Measurements from ENCODE around the gene OAS3. TPM values are rescaled to one million over a fixed set of nuclear protein-coding genes. Genes with fewer than 3 reads are reported as not detected.

The OAS3 gene
- total RNA-seq, 1 experiment from 2014 or later: 1.2 TPM

GRCh38 chr12:112928978-112929377 is 9.3 kb upstream of the OAS3 start (continued):
- TF ChIP-seq ZNF423 (CRISPR knock-in tag; IDR thresholded peaks at IDR 0.05) (no peak), E2F5 (CRISPR knock-in tag; IDR thresholded peaks at IDR 0.05) (no peak)

- TF ChIP-seq GTF2I (CRISPR knock-in tag; conservative IDR thresholded peaks at IDR 0.05) (no peak), NR1H2 (CRISPR knock-in tag; IDR thresholded peaks at IDR 0.05) (no peak), ESRRA (CRISPR knock-in tag; IDR thresholded peaks at IDR 0.05; ENCODE audit: borderline replicate concordance) (no peak), EMX1 (CRISPR knock-in tag; IDR thresholded peaks at IDR 0.05) (no peak), ETV6 (CRISPR knock-in tag; IDR thresholded peaks at IDR 0.05) (no peak), JUN (CRISPR knock-in tag; IDR thresholded peaks at IDR 0.05) (no peak), PRRX2 (CRISPR knock-in tag; IDR thresholded peaks at IDR 0.05) (no peak), USF1 (CRISPR knock-in tag; IDR thresholded peaks at IDR 0.05) (no peak), CTCF (IDR thresholded peaks at IDR 0.05) (no peak), MLX (CRISPR knock-in tag; IDR thresholded peaks at IDR 0.05) (no peak), OVOL2 (CRISPR knock-in tag; IDR thresholded peaks at IDR 0.05; ENCODE audit: borderline replicate concordance) (no peak)
- POLR2A ChIA-PET: no interaction called here
- H3K4me1 Mint-ChIP-seq: peaks cover 9% of the 10 kb centered on the region
- peaks cover 25% of the 10 kb centered on the region for H3K9me3 Mint-ChIP-seq
- no peak overlapping the region for H3K27ac Mint-ChIP-seq
- no peak overlapping the region for H3K4me3 Mint-ChIP-seq
- ATAC-seq: no peak
- no peak for DNase-seq (ENCODE audit: low spot score)
- H3K27me3 Mint-ChIP-seq (ENCODE audit: low read depth): peaks cover 14% of the 10 kb centered on the region
- peaks cover 16% of the 10 kb centered on the region for H3K36me3 Mint-ChIP-seq
- CTCF ChIA-PET: interaction anchor here (0.6 to 1.7 kb wide), 4 partner anchors 14 to 143 kb away, joined by 3 to 8 read pairs (median 4); no protein-coding TSS in a partner anchor
These were observed 8.6 kb upstream of the OAS3 start for GRCh38 chr12:112929715-112930114.

GRCh38 chr12:112930350-112930749 is 7.9 kb upstream of the OAS3 start:
- peaks cover 25% of the 10 kb centered on the region for H3K9me3 Mint-ChIP-seq
- no peak overlapping the region for H3K4me3 Mint-ChIP-seq
- CTCF ChIA-PET: interaction anchor here (1.7 kb wide), 1 partner anchor 62 kb away, joined by 4 read pairs; no protein-coding TSS in a partner anchor
- H3K27me3 Mint-ChIP-seq (ENCODE audit: low read depth): peaks cover 12% of the 10 kb centered on the region
- H3K4me1 Mint-ChIP-seq: peaks cover 9% of the 10 kb centered on the region
- H3K27ac Mint-ChIP-seq: no peak overlapping the region
- peaks cover 16% of the 10 kb centered on the region for H3K36me3 Mint-ChIP-seq
- DNase-seq (ENCODE audit: low spot score) (no peak), ATAC-seq (no peak)
- POLR2A ChIA-PET: no interaction called here
- no peak for TF ChIP-seq RELA (CRISPR knock-in tag; IDR thresholded peaks at IDR 0.05; ENCODE audit: borderline replicate concordance)
- no peak for TF ChIP-seq MAX (CRISPR knock-in tag; IDR thresholded peaks at IDR 0.05)
- no peak for TF ChIP-seq IRF2 (CRISPR knock-in tag; IDR thresholded peaks at IDR 0.05; ENCODE audit: borderline replicate concordance, low read depth)
- TF ChIP-seq HMGA2 (CRISPR knock-in tag; IDR thresholded peaks at IDR 0.05): no peak
- TF ChIP-seq SOX15 (CRISPR knock-in tag; IDR thresholded peaks at IDR 0.05): no peak

Measured in WTC11 (cell line).